ENCODE data around the gene IPCEF1. TPM values are rescaled to one million over a fixed set of nuclear protein-coding genes. Genes with fewer than 3 reads are reported as not detected.
"Not testable (repeated sequence)": the region's sequence is repeated elsewhere in the genome, so short reads cannot be mapped to it uniquely, and the experiment has no call there.

The IPCEF1 gene
- polyA plus RNA-seq, 3 donors: 14.7 to 29.7 (median 16.5) TPM

DNA sequence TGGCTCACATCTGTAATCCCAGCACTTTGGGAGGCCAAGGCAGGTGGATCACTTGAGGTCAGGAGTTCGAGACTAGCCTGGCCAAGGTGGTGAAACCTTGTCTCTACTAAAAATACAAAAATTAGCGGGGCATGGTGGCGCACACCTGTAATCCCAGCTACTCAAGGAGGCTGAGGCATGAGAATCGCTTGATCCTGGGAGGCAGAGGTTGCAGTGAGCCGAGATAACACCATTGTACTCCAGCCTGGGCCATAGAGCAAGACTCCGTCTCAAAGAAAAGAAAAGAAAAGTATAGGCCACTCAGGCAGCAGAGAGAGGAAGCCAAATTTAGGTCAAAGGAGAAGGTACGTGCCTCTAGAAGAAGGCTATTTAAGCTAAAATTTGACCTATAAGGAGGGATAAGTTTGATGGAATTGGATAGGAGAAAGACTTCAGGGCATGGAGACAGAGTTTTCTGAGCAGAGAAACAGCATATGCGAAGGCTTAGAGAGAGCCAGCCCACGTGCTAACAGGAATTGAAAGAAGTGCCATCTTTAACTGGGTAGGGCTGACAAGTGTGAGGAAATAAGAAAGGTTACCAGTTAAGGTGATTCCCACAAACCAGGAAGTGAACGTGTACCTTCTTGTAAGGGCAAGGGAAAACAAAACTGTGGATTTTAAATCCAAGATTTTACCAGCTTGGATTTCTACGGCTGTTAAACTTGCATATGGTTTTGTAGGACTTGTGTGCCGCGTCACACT is 113.8 kb downstream of the IPCEF1 start:
- Histone ChIP-seq H4K20me1 (ENCODE audit: insufficient read depth, low read length) (peaks cover 38% of the 10 kb centered on the region), H3K4me2 (replicated peaks; ENCODE audit: extremely low read depth, low read length, poor library complexity, severe bottlenecking) (no peak overlapping the region), H3K27ac (ENCODE audit: low read depth in 1 of 2, low read length in 2 of 2) (peak overlapping the region in 1 of 2 donors; percentile 28), H3K36me3 (replicated peaks in 1 of 2; ENCODE audit: control insufficient read depth in 1 of 2, insufficient read depth in 2 of 2, low read length in 2 of 2) (peaks cover 38 to 61% of the 10 kb centered on the region in 2 donors), H3K27me3 (ENCODE audit: control insufficient read depth in 2 of 2, insufficient read depth in 2 of 2, low read length in 2 of 2) (no peaks in the 10 kb centered on the region), H3K79me2 (ENCODE audit: insufficient read depth, low read length) (peaks cover 88% of the 10 kb centered on the region), H3K4me1 (ENCODE audit: control insufficient read depth in 1 of 2, insufficient read depth in 2 of 2, low read length in 2 of 2) (peaks cover 16 to 29% of the 10 kb centered on the region in 2 donors), H3K9me3 (replicated peaks in 1 of 2; ENCODE audit: control insufficient read depth in 1 of 2, insufficient read depth in 1 of 2, low read length in 2 of 2) (no peaks in the 10 kb centered on the region), H3K9ac (ENCODE audit: insufficient read depth, low read length, poor library complexity, severe bottlenecking) (no peak overlapping the region), H3K4me3 (replicated peaks in 1 of 3; ENCODE audit: low read depth in 2 of 3, low read length in 3 of 3) (no peak overlapping the region), H2AFZ (ENCODE audit: insufficient read depth, low read depth, low read length, poor library complexity, severe bottlenecking) (no peak overlapping the region)
- WGBS (ENCODE audit: insufficient coverage): 92% methylated on average over 9 of the region's 13 CpGs
- Mint-ChIP-seq H3K4me1 (peaks cover 26% of the 10 kb centered on the region), H3K27me3 (ENCODE audit: low read depth in 3 of 3) (peaks cover 0 to 1% (median 0%) of the 10 kb centered on the region in 3 donors), H3K36me3 (peaks cover 54 to 74% of the 10 kb centered on the region in 2 donors), H3K4me3 (no peak overlapping the region), H3K27ac (peak overlapping the region in 3 of 7 donors; percentile 1 to 67 (median 15)), H3K9me3 (no peaks in the 10 kb centered on the region)
- intact Hi-C loops (cut with micrococcal nuclease): no loop called here
- DNase-seq: no peak
- TF ChIP-seq, protein P1, sequence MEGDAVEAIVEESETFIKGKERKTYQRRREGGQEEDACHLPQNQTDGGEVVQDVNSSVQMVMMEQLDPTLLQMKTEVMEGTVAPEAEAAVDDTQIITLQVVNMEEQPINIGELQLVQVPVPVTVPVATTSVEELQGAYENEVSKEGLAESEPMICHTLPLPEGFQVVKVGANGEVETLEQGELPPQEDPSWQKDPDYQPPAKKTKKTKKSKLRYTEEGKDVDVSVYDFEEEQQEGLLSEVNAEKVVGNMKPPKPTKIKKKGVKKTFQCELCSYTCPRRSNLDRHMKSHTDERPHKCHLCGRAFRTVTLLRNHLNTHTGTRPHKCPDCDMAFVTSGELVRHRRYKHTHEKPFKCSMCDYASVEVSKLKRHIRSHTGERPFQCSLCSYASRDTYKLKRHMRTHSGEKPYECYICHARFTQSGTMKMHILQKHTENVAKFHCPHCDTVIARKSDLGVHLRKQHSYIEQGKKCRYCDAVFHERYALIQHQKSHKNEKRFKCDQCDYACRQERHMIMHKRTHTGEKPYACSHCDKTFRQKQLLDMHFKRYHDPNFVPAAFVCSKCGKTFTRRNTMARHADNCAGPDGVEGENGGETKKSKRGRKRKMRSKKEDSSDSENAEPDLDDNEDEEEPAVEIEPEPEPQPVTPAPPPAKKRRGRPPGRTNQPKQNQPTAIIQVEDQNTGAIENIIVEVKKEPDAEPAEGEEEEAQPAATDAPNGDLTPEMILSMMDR (IDR thresholded peaks at IDR 0.05): no peak

DNA sequence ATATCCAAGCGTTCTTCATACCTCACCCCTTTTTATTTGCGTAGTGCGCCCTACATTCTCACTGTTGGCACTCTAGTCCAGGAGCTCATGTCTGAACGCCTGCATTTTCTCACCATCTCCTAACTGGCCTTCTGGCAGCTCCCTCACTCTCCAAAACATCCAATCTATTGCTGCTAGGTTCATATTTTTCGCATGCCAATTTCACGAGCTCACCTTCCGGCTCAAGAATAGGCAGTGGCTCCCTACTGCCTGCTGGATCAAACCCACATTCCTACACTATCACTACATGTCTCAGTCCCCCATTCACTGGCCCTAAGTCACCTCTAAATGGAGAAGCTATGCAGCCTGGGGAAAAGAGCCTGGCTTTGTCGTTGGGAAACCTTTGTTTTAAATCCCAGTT is 115.0 kb downstream of the IPCEF1 start:
- Histone ChIP-seq H3K9ac (ENCODE audit: insufficient read depth, low read length, poor library complexity, severe bottlenecking) (no peak overlapping the region), H3K79me2 (ENCODE audit: insufficient read depth, low read length) (peaks cover 80% of the 10 kb centered on the region), H3K4me1 (ENCODE audit: control insufficient read depth in 1 of 2, insufficient read depth in 2 of 2, low read length in 2 of 2) (peaks cover 4 to 17% of the 10 kb centered on the region in 2 donors), H3K27ac (ENCODE audit: low read depth in 1 of 2, low read length in 2 of 2) (peak overlapping the region in 1 of 2 donors; percentile 46), H4K20me1 (ENCODE audit: insufficient read depth, low read length) (peaks cover 45% of the 10 kb centered on the region), H3K4me2 (replicated peaks; ENCODE audit: extremely low read depth, low read length, poor library complexity, severe bottlenecking) (no peak overlapping the region), H3K9me3 (replicated peaks in 1 of 2; ENCODE audit: control insufficient read depth in 1 of 2, insufficient read depth in 1 of 2, low read length in 2 of 2) (no peaks in the 10 kb centered on the region), H2AFZ (ENCODE audit: insufficient read depth, low read depth, low read length, poor library complexity, severe bottlenecking) (no peak overlapping the region), H3K4me3 (replicated peaks in 1 of 3; ENCODE audit: low read depth in 2 of 3, low read length in 3 of 3) (no peak overlapping the region), H3K27me3 (ENCODE audit: control insufficient read depth in 2 of 2, insufficient read depth in 2 of 2, low read length in 2 of 2) (no peaks in the 10 kb centered on the region), H3K36me3 (replicated peaks in 1 of 2; ENCODE audit: control insufficient read depth in 1 of 2, insufficient read depth in 2 of 2, low read length in 2 of 2) (peaks cover 41 to 70% of the 10 kb centered on the region in 2 donors)
- Mint-ChIP-seq H3K27me3 (ENCODE audit: low read depth in 3 of 3) (peaks cover 0 to 2% (median 0%) of the 10 kb centered on the region in 3 donors), H3K9me3 (no peaks in the 10 kb centered on the region), H3K4me1 (peaks cover 14% of the 10 kb centered on the region), H3K4me3 (no peak overlapping the region), H3K36me3 (peaks cover 59 to 81% of the 10 kb centered on the region in 2 donors), H3K27ac (peak overlapping the region in 5 of 7 donors; percentile 31 to 80 (median 61))
- intact Hi-C loops (cut with micrococcal nuclease): no loop called here
- TF ChIP-seq, protein P1 (IDR thresholded peaks at IDR 0.05): no peak
- no peak for DNase-seq
- 94% methylated on average over 7 of the region's 8 CpGs for WGBS (ENCODE audit: insufficient coverage)

DNA sequence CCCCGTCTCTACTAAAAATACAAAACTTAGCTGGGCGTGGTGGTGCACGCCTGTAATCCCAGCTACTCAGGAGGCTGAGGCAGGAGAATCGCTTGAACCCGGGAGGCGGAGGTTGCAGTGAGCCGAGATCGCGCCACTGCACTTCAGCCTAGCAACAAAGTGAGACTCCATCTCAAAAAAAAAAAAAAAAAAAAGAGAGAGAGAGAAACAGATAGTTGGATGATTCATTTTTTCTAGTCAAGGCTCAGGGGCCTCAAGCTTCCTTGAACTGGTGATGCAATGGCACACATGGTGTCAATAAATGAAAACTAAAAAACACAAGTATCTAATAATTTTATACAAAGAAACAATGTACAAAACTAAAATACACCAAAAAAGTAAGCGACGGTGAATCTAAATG is 115.5 kb downstream of the IPCEF1 start:
- Mint-ChIP-seq H3K27ac (peak overlapping the region in 1 of 7 donors; percentile 31), H3K36me3 (peaks cover 58 to 80% of the 10 kb centered on the region in 2 donors)
- H3K27ac ChIP-seq (ENCODE audit: low read depth in 1 of 2, low read length in 2 of 2); H3K4me1 Mint-ChIP-seq; intact Hi-C loops (cut with micrococcal nuclease); H3K9me3 Mint-ChIP-seq; DNase-seq; H3K9me3 ChIP-seq (replicated peaks in 1 of 2; ENCODE audit: control insufficient read depth in 1 of 2, insufficient read depth in 1 of 2, low read length in 2 of 2); H3K27me3 ChIP-seq (ENCODE audit: control insufficient read depth in 2 of 2, insufficient read depth in 2 of 2, low read length in 2 of 2); H3K4me3 Mint-ChIP-seq; H2AFZ ChIP-seq (ENCODE audit: insufficient read depth, low read depth, low read length, poor library complexity, severe bottlenecking); H3K4me2 ChIP-seq (replicated peaks; ENCODE audit: extremely low read depth, low read length, poor library complexity, severe bottlenecking); H3K9ac ChIP-seq (ENCODE audit: insufficient read depth, low read length, poor library complexity, severe bottlenecking); H3K27me3 Mint-ChIP-seq (ENCODE audit: low read depth in 3 of 3); H3K4me3 ChIP-seq (replicated peaks in 1 of 3; ENCODE audit: low read depth in 2 of 3, low read length in 3 of 3): not testable (repeated sequence)
- WGBS (ENCODE audit: insufficient coverage): 91% methylated on average over 4 of the region's 11 CpGs
- Histone ChIP-seq H3K36me3 (replicated peaks in 1 of 2; ENCODE audit: control insufficient read depth in 1 of 2, insufficient read depth in 2 of 2, low read length in 2 of 2) (peaks cover 40 to 70% of the 10 kb centered on the region in 2 donors), H4K20me1 (ENCODE audit: insufficient read depth, low read length) (peaks cover 47% of the 10 kb centered on the region), H3K79me2 (ENCODE audit: insufficient read depth, low read length) (peaks cover 75% of the 10 kb centered on the region), H3K4me1 (ENCODE audit: control insufficient read depth in 1 of 2, insufficient read depth in 2 of 2, low read length in 2 of 2) (peaks cover 0 to 12% of the 10 kb centered on the region in 2 donors)

Measured in CD14-positive monocyte (primary cell).